Measurements from ENCODE around the gene CENPU.
"Not testable (repeated sequence)": the region's sequence is repeated elsewhere in the genome, so short reads cannot be mapped to it uniquely, and the experiment has no call there.

The CENPU gene

DNA sequence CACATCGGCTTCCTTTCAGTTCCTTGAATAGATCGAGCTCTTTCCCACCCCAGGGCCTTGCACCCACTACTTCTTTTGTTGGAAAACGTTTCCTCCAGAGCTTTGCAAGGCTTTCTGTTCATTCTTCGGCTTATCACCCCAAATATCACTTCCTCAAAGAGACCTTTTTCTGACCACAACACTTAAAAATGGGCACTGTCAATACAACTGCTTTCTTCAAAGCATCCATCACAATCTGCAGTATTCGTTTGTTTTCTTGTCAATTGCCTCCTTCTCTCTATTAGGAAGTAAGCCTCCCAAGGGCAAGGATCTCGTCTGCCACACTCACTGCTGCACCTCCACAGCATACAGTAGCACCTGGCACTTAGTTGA, 17.7 kb upstream of the CENPU start:
- no peak for DNase-seq

DNA sequence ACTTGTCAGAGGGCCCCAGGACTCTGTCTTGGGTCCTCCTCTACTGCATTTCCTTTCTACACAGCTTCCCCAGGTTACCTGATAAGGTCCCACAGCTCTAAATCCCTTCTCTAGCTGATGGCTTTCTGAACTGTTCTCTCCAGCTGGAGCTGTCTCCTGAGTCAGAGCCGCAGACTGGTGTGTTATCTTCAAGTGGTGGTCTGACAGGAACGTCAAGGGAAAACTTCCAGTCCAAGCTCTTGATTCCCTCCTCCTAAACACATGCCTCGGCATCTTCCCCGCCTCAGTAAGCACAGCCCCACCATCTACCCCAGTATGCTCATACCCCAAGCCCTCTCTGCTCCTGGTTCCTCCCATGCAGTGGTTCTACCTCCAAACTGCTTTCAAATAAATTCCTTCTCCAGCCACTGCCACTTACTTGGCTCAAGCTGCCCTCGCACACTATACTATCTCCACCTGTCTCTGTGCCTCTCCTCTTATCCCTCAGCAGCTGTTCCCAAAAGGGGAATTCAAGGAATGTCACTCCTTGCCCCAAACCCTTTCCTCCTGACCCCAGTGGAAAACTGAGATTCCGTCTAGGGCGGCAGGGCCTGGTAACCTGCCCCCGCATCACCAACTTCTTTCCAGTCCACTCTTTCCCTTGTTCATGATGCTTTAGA, 17.2 kb upstream of the CENPU start:
- DNase-seq, result no peak

DNA sequence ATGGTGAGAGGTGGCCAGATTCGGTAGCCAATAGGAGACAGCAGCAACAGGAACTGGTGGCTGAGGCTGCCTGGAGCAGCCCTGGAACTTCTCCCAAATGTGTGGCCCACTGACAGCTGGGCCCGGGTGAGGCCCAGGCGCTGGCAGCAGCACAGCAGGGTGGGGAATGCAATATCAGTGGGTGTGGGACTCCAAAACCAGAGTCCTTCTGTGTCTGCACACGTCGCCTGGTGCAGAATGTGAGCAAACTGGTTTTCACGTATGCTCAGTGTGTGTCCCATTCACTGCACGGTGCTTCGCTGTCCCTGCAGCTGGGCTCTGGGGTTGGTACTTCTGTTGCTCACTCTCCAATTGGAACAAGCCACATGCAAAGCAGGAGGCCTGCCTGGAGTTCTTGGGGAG, 14.4 kb upstream of the CENPU start:
- no peak for DNase-seq

DNA sequence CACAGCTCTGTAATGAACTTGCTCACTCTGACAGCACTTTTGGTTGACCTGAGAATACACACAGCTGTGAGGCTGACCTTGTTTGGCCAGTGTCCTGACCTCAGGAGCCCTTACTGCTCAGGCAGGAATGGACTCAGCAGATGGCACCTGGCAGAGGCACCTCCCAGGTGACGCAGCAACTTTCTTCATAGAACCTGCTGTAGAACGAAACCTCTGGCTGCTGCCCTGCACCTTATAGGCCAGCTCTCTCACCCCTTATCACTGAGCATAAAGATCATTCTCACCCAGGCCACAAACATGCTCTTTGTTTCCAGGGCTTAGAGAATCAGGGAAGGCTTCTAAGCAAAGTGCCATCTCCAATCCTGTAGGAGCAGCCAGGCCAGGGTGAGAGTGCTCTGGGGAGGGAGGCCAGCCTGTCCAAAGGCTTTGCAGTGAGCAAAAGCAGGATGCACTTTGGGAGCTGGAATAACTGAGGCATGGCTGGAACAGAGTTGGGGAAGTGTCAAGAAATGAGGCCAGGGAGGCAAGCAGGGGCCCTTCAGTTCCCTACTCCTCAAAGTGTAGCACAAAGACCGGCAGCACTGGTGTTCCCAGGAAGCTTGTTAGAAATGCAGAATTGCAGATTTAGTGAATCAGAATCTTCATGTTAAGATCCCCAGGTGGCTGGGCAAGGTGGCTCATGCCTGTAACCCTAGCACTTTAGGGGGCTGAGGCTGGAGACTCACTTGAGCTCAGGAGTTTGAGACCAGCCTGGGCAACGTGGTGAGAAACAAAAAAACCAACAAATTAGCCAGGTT, 13.3 kb upstream of the CENPU start:
- DNase-seq, result no peak

DNA sequence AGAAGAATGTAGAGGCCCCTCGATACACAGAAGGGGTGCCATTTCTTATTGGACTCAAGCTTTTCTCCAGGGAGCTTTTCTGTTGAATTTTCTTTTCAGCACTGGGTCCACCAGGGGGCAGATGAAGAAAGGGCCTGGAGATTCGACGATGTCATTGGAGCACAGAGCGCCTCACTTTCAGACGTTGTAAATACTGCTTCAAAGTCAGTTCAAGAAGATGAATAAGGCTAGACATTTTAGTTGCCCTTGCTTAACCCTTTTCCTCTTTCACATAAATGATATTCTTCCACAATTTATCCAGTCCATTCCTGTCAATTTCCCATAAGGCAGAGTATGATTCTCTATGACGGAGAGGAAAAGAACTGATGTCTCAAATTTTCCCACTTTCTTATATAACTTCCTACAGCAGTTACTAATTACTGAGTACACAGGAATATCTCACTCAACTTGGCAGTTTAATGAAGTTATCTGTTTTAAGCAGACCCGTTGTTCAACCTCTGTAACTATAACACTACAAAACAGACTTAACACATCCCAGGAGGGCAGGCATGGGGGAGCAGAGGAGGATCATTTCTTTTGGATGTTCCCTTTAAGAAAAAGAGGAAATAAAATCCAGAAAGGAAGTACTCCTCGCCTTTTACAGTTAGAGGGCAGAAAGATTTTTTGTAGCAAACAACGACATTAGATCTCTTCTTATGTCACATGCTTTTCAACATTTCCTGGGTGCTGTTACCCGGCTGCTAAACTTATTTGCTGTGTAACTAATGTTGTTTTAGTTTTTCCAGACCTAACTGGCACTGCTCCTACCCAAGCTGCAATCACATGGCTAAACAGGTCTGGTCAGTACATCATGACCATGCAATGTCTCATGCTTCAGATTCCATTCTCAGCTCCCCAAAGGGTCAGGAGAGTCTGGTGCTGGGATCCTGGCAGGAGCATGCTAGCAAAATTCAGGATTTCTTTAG, 12.2 kb upstream of the CENPU start:
- peak; percentile 8 for DNase-seq

DNA sequence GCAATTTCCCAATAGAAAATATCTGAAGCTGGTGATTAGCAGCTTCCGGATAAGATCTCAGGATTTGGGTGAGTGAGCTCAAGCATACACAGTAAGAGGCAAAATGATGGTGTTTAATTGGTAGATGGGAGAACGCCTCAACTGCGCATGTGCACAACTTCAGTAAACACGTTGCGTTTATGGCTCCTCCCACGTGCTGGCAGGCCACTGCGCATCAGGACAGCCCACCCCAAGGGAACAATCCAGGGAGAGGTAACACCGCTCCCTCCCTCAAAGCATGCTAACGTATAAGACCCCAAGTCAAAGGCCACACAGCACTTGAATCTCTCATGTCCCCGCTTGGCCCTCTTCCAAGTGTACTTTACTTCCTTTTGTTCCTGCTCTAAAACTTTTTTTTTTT, 10.3 kb upstream of the CENPU start:
- no peak for DNase-seq

DNA sequence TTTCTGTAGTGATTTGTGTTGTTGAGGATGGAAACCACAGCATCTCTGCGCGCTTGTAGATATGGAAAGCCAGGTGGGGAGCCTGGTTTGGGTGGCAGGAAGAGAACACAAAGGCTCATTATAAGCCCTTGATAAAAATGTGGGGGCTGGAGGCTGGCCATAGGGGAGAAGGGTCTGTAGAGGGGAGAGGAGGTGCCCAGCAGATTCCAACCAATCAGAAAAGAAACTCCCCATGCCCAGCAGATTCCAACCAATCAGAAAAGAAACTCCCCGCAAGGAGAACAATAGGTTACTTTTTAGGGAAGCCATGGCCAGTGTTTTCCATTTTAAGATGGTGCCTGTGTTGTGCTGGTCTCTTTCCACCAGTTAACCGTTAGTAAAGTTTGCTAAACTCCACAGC, 9.8 kb upstream of the CENPU start:
- no peak for DNase-seq

DNA sequence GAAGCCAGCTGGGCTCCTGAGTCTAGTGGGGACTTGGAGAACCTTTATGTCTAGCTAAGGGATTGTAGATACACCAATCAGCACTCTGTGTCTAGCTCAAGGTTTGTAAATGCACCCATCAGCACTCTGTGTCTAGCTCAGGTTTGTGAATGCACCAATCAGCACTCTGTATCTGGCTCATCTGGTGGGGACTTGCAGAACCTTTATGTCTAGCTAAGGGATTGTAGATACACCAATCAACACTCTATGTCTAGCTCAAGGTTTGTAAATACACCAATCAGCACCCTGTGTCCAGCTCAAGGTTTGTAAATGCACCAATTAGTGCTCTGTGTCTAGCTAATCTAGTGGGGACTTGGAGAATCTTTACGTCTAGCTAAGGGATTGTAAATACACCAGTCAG, 7.8 kb upstream of the CENPU start:
- DNase-seq, result not testable (repeated sequence)

DNA sequence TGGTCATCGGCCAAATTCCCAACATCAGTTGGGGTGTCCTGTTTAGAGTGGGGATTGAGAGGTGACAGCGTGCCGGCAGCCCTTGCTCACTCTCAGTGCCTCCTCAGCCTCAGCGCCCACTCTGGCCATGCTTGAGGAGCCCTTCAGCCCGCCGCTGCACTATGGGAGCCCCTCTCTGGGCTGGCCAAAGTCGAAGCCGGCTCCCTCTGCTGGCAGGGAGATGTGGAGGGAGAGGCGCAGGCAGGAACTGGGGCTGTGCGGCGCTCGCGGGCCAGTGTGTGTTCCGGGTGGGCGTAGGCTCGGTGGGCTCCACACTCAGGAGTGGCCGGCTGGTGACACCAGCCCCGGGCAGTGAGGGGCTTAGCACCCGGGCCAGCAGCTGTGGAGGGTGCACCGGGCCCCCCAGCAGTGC, 7.1 kb upstream of the CENPU start:
- DNase-seq, result no peak

DNA sequence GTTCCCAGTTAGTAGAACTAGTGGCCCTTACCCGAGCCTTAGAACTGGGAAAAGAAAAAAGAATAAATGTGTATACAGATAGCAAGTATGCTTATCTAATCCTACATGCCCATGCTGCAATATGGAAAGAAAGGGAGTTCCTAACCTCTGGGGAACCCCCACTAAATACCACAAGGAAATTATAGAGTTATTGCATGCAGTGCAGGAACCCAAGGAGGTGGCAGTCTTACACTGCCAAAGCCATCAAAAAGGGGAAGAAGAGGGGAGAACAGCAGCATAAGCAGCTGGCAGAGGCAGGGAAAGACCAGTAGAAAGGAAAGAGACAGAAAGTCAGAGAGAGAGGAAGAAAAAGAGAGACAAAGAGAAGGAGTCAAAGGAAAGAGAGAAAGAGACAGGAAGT, 5.7 kb upstream of the CENPU start:
- DNase-seq, result not testable (repeated sequence)

DNA sequence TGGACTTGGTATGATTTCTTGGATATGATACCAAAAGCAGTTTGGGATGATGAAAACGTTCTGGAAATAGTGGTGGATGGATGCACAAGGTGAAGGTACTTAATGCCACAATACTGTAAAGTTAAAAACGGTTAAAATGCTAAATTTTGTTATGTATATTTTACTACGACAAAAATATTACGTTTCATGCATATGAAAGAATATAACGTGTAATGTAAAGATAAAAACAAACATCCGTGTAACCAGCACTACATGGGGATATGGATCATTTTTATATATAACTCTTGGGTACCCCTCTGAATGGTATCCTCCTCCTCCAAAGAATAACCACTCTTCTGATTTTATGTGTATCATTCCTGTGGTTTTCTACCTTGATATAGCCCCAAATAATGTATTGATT, 862 bp upstream of the CENPU start:
- DNase-seq, result no peak

DNA sequence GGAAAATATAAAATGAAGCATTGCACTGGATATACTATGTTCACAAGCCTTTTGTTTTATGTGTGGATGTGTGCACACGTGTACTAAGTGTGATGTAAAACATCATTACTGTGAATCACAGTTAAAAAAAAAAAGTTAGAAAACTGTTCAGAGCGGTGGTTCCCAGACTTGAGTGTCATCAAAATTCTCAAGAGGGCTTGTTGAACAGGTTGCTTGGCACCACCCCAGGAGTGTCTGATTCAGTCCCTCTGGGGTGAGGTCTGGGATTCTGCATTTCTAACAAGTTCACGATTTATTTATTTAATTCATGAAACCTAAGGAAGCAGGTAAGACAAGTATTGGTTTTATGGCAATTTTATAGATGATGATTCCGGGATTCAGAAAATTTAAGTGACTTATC, 1.8 kb downstream of the CENPU start:
- no peak for DNase-seq

DNA sequence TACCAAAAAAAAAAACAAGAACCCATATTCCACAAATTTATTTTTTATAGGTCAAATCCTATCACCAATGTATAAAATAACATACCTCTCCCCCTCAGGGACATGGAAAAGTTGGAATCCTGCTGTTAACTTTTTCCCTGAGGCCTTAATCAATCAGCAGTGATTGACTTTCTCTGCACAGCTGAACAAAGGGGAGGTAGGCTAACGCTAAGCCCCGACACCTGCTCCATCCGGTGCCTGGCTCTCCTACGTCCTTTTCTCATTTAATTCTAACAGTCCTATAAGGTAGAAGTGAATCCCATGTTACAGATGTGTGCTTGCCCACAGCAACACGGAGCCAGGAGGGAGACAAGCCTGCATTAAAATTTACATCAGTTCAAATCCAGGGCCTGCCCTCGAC, 2.8 kb downstream of the CENPU start:
- no peak for DNase-seq

DNA sequence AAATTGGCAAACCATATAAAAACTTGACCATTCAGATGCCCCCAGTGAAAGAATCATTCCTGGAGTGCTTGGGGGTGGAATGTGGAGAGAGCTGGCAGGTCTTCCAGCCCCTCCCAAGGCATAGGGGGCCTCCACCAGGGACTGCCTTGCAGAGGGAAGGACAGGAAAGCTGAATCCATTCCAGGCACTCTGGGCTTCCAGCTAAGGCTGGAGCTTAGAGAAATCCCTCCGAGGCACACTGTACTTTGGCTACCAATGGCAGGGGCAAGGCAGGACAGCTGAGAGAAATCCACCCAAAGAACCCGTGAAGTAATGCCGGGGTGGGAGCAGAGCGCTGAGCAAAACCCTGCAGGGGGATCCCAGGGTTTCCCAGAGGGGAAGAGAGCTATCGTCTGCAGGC, 4.0 kb downstream of the CENPU start:
- no peak for DNase-seq

DNA sequence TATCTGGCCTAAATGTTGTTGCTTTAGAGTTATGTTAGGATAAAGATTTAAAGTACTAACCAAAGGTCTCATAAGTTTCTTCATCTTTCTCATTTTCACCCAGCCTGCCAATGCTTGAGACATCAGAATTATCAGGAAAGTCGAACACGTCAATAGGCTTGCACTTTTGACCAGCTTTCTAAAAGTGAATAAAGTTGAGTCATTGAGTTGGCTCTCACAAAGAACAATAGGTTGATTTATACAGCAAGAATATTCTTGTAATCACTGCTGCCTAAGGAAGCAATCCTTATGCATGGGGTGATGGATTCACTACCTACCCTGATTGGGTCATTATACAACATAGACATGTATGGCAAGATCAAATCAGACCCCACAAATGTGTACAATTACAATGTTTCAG, 5.0 kb downstream of the CENPU start:
- no peak for DNase-seq

DNA sequence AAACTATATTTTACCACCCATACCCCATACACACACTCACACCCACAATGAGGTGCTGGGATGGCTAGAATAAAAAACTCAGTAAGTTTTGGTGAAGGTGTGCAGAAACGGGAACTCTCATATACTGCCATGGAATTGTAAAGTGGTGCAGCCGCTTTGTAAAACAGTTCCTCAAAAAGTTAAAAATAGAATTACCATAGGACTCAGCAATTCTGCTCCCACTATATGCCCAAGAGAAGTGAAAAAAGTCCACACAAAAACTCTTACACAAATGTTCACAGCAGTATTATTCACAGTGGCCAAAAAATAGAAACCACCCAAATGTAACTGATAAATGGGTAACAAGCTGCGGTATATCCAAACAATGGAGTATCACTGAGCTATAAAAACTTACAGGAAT, 6.5 kb downstream of the CENPU start:
- DNase-seq, result no peak

DNA sequence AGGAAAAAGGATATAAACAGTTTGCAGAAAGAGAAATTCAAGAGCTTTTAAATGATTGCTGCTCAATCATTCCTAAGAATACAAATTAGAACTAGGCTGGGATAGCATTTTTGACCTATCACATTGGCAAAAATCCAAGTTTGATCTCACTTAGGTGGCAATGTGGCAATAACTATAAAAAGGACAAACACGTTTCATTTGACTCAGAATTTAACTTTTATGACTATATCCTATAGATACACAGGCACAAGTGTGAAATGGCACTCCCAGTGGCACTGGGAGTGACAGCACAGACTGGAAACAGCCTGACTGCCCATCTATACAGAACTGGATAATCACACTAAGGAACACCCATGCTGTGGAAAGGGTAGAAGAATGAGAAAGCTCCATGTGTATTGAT, 11.1 kb downstream of the CENPU start:
- no peak for DNase-seq

DNA sequence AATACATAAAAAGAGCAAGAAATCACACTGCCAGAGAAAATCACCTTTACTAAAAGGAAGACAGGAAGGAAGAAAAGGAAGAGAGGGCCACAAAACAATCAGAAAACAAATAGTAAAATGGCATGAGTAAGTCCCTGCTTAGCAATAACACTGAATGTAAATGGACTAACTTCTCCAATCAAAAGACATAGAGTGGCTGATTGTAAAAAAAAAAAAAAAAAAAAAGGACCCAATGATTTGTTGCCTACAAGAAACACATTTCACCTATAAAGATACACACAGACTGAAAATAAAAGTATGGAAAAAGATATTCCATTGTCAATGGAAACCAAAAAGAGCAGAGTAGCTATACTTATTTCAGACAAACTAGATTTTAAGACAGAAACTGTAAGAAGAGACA, 12.6 kb downstream of the CENPU start:
- no peak for DNase-seq

DNA sequence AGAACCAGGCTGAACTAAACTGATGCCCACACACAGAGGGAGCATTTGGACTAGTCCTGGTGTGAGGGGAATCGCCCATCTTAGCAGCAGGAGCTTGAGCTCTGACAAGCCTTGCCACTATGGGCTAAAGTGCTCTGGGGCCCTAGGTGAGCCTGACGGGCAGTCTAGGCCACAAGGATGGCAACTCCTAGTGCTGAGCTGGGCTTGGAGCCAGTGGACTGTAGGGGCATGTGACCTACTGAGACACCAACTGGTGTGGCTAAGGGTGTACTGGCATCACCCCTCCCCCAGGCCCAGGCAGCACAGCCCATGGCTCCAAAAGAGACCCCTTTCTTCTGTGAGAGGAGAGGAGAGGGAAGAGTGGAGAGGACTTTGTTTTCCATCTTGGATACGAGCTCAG, 14.5 kb downstream of the CENPU start:
- no peak for DNase-seq

DNA sequence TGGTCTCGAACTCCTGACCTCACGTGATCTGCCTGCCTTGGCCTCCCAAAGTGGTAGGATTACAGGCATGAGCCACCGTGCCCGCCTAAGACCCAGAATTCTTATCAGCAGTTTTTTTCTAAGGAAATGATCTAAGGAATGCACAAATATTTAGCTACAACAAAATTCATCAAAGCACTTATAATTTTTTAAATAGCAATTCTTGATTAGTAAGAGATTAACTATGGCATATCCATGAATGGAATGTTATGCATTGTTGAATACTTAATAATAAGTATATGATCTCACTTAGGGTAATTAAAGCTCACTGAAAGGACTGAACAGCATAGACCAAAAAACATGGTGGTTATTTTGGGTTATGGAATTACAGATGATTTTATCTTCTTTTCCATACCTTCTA, 18.4 kb downstream of the CENPU start:
- no peak for DNase-seq

DNA sequence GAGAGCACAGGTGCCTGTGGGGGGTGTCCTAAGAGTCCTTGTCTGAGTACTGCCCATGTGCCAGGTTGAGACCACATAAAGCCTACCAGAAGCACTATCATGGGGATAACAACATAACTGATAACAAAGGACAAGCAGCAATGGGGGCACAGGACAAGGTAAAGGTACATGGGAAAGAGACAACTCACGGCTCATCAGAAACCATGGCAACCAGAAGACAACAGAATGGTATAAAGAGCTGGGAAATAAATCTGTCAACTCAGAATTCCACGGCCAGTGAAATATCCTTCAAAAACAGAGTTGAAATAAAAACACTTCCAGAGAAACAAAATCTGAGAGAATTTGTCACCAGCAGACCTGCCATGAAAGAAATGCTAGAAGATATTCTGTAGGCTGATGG, 20.0 kb downstream of the CENPU start:
- no peak for DNase-seq

DNA sequence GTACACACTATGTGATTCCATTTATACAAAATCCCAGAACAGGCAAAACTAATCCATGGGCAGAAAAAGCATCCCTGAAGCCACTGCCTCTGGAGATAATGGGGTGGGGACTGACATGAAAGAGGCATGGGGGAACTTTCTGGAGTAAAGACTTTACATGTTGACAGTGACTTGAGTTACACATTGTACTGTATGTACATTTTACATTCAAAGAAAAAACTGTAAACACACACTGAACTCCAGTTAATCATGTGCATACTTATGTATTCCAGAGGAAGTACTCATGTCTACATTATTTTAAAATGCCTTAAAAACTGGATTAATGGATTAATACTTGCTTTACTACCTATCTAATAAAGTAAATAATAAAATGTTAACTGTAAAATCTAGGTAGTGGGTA, 21.6 kb downstream of the CENPU start:
- DNase-seq, result no peak

DNA sequence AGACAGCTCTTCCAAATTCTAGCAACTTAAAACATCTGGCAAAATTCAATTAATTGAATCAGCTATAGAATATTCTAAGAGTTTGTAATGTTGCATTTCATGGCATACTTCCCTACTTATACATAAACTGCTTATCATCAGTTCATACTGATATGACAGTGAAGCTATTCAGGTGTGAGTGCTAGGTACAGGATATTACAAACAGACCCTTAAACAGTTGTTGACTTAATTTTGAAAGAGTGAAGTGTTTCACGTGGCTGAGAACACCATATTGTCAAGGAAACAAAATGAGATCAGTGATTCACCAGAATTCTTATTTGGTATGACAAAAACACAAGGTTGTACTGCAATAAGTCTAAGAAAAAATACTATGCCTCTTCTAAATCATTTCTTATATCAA, 27.4 kb downstream of the CENPU start:
- DNase-seq, result no peak

DNA sequence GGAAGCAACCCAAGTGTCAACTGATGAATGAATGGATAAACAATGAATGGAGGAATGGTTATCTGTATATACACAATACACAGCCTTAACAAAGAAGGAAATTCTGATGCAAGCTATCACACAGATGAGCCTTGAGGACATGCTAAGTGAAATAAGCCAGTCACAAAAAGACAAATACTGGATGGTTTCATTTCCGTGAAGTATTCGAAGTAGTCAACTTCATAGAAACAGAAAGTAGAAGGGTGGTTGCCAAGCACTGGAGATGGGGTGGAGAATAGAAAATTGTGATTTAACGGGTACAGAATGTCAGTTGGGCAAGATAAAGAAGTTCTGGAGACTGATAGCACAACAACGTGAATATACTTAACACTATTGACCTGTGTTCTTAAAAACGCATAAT, 28.2 kb downstream of the CENPU start:
- DNase-seq, result no peak

Data from NCI-H748 treated with DMSO at 0.1 percent for 48 hours (cell line).